Sigmoid colon (tissue), 4 donors: ENCODE measurements around the gene RABGGTA.

ENCODE experiments used
- CTCF ChIP-seq, 4 experiments: fragments of 450-650 bp in 3 of 4; fragments of 200-600 bp in 1 of 4; IDR thresholded peaks; one replicate each; pipeline ENCODE4 v1.5.1; 2016 to 2019; ENCODE audit warnings: antibody characterized with exemption in 4 of 4, mild to moderate bottlenecking in 3 of 4, moderate library complexity in 2 of 4
- EP300 ChIP-seq, 4 donors: sonication (generic); formaldehyde crosslinking; IDR thresholded peaks; one replicate each; pipeline ENCODE4 v1.6.1; 2017; ENCODE audit warnings: antibody characterized with exemption in 4 of 4
- POLR2A ChIP-seq, 2 donors: fragments of 450-650 bp; IDR thresholded peaks; one replicate each; pipeline ENCODE4 v1.6.1; 2016; ENCODE audit warnings: antibody characterized with exemption in 2 of 2, mild to moderate bottlenecking in 2 of 2, moderate library complexity in 2 of 2

- TF ChIP-seq CTCF (IDR thresholded peaks at IDR 0.05), result no peak
- TF ChIP-seq POLR2A (IDR thresholded peaks at IDR 0.05), result no peak
- no peak for TF ChIP-seq EP300 (IDR thresholded peaks at IDR 0.05)
Observed at GRCh38 chr14:24246765-24247212, 24.6 kb downstream of the RABGGTA start.
